GM19397 (cell line): ENCODE measurements around the gene GPSM1.

Experiments
- ATAC-seq: cut with Tn5 transposase; IDR thresholded peaks from one replicate; pipeline ENCODE4 v1.9.1; 2021; ENCODE audit warnings: mild to moderate bottlenecking, moderate library complexity; ENCODE audit not compliant: unreplicated experiment

GPSM1 gene

DNA sequence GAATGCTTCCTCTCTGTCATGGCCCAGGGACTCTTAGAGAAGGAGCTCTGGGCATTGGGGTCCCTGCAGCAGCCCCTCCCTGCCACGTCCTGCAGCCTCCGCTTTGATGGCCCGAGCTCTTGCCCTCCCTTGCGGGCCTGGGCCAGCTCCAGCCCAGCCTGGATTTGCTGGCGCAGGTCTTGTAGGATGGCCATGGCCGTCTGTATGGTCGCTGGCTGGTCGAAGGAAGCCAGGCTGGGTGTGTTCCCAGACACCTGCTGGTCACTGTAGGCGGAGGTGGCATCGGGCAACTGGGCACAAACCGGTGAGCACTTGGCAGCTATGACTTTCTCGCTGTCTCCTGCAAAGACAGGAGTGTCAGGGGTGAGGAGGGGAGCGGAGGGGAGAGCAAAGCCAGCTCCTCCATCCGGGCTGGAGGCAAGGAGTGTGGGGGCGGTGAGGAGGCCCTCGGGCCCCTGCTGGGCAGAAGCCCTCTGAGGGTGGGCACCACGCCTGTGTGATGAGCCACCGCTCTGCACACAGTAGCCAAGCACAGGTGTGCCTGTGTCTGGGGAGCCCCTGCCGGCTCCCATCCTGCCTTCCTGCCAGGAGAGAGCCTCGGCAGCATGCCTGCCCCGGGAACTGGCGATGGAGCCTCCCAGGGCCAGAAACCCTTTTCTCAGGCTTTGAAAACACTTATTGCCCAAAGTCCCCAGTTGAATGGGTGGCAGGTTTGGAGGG, 35.9 kb upstream of the GPSM1 start:
- ATAC-seq, result no peak

GRCh38 chr9:136292026-136292538, 35.3 kb upstream of the GPSM1 start:
- no peak for ATAC-seq

GRCh38 chr9:136292591-136293448, 34.5 kb upstream of the GPSM1 start:
- no peak for ATAC-seq

GRCh38 chr9:136293476-136294077, 33.8 kb upstream of the GPSM1 start:
- ATAC-seq, result no peak

DNA sequence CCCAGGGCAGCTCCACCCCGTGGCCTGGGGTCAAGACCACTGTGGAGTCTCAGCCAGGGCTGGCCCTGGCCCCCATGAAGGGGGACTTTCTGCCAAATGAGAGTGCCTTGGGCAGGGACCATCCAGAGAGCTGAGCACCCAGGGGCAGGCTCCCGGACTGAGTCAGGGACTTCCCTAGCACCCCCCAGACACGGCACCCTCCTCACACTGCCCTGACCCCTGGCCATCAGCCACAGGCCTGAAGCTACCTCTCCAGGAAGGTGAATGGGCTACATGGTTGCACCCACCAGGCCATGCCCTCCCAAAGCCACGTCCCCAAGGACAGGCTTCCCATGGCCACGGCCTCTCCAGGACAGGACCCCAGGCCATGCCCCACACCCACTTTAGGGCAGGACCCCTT, 32.9 kb upstream of the GPSM1 start:
- ATAC-seq, result no peak

DNA sequence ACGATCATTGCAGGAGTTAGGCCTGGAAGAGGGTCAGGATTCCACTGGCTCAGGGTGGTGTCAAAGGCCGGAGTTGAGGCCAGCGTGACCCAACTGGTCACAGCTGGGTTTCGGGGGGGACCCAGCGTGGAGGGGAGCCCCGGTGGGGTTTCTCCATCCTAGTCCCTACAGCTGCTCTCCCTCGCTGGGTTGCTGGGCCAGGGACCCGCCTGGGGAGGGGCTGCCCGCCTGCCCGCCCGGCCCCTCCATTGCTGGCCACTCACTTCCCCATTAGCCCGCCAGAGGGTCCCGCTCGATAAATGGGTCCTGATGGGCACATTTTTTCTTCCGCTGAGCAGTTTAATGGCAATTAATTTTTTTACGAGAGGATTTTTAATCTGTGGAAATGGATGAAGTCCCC, 32.3 kb upstream of the GPSM1 start:
- no peak for ATAC-seq

DNA sequence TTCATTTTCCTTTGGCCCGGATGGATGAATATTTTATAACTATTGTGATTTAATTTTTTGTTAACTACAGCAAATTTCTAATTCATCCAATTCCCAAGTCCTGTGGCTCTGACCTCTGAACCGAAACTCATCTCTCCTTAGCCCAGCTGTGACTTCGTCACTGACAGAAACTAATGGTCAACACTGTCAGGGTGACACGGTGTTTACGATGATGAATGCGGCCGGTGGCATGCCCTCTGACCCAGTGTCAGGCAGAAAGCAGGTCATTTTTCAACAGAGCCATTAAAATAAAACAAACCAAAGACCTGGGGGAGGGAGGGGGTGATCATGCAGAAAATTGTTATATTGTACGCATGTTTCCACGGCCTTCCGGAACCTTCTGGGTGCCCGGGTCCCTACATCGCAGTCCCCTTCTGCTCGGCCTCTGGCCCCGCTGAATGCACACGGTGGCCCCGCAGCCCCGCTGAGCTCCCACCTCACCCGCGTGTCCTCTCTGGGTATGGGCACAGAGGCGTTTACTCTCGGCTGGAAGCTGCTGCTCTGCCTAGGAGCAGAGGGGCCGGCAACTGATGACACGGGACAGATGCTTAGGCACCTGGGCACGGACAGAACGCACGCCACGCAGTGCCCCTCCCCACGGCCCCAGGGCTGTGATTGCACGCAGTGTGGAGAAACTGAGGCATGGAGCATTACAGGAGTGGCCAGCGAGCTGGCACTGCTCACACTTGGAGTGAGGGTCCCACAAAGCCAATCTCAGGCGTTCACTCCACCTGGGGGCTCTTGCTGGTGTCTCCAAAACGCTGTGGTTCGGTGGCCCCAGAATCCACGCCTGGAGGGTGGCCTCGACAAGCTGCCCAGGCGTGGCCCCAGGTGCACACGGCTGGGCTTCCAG, 31.6 kb upstream of the GPSM1 start:
- no peak for ATAC-seq

DNA sequence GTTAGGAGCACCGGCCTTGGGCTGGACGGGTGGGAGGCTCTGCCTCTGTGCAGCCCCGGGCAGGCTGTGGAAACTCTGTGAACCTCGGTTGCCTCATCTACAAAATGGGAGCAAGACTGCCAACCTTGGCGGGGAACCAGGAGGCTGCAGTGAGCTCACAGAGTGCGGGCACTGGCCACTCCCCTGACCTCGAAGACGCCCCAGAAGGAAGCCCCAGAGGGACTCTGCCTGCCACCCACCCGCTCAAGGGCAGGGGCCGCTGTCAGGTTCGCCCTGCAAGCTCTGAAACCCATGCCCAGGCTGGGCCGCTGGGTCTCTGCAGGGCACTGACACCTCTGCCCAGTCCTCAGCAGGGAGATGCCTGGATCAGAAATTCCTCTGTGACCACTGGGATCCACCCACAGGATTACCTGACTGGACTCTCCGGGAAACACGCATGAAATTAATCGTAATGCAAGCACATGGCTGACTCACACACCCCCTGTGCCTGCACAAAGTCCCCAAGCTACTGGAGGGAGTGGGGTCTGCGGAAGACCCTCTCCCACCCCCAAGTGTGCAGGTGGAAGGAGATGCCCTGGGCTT, 30.8 kb upstream of the GPSM1 start:
- no peak for ATAC-seq

GRCh38 chr9:136297016-136297691, 30.2 kb upstream of the GPSM1 start:
- ATAC-seq, result no peak

DNA sequence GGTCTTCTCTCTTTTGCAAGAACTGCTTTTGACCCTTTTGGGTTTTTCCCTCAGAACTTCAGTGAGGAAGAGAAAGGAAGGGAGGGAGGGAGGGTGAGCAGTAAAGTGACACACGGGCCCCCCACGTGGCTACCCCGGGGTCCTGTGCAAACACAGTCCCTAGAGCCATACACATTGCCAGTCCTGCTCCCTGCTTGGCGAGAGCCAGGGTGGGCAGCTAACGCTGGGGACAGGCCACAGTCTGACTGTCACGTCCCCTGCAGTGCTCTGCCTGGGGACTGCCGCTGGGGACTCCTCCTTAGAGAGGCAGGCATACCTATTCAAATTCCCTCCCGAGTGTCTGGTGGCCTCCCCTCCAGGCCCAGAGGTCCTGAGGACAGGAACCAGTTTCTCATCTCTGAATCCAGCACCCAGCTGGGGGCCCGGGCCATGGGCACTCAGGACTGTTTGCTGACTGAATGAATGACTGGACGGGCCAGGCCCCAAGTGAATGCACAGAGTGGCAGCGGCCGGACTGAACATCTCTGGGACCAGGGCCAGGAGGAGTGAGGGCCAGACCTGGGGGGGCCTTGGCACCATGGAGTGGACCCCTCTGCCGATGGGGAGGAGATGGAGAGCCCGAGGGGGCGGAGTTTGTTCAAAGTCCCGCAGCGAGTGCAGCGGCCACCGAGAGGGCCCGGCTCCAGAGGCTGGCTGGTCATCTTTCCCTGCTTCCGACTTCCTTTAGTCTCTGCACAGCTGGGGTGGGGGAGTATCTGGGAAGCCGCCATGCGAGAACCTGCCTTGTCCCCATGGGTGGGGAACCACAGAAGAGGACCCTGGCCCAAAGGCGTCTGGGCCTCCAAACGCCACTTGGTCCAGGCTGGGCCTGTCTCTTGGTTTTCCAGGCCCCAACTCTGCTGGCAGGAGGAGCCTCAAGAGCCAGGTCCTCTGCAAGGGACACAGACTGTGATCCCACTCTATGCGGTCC, 29.3 kb upstream of the GPSM1 start:
- ATAC-seq, result no peak

GRCh38 chr9:136299116-136299515, 28.2 kb upstream of the GPSM1 start:
- ATAC-seq, result no peak

DNA sequence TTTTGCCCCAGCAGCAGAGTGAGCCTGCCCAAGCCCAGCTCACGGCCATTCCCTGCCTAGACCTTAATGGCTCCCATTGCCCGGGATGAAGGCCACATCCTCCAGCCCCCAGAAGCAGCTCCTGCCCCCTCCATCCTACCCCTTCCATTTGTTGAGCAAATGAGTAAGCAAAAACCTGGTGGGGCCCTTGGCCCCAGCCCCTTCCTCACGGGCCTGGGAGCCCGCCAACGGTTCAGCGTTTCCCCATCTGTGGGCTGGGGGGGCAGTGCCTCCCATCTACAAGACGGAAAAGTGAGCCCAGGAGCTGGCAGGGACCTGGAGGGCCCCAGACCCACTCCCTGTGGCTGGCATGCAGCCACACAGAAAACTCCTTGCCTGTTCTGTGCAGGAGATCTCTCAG, 27.8 kb upstream of the GPSM1 start:
- ATAC-seq, result no peak

GRCh38 chr9:136300016-136300545, 27.3 kb upstream of the GPSM1 start:
- ATAC-seq, result no peak

GRCh38 chr9:136300866-136301265, 26.5 kb upstream of the GPSM1 start:
- ATAC-seq, result no peak

DNA sequence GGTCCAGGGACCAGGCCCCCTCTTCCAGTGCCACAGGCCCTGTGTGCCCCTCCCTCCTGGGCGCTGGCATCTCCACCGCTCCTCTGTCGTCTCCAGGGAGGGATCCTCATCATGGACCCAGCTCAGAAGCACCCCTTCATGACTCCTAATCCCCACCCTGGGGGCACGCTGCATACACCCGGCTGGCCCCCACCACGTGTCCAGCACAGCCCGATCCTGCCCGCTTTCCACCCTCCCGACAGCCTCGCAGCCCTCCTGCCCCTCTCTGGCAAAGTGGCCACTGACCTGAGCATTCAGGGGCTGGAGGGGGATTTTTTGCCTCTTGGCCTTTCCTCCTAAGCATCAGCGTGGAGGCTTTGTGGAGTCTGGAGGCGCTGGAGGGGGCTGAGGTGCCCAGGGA, 24.8 kb upstream of the GPSM1 start:
- no peak for ATAC-seq

GRCh38 chr9:136303066-136303824, 24.1 kb upstream of the GPSM1 start:
- no peak for ATAC-seq

DNA sequence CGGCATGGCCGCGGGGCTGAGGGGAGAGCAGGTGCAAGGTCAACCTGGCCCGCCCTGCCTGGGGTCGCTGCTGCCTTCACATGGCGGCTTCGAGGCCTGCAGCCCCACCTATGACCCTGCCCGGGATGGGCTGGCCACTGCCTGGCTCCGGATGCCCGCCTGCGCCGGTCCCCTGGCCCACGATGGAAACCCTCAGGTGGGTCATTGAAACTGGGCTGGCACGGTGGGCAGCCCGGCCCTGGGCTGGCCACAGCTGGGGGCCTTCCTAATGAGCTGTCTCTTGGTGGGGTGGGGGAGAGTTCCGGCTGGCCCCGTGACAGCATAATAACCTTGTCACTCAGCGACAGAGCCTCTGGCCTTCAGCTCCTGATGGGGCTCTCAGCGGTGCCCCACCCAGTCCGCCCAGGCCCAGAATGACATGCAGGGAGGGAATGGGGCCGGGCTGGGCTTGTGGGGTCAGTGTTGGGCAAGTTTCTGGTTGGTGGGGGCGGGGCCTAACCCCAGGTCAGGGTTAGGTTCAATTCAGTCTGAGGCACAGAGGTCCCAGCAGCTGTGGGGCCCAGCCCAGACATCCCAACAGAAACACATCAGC, 23.4 kb upstream of the GPSM1 start, which contains the start of gene CCDC187:
TSS of gene CCDC187 (minus strand) at position 270 of the 592 bp plus-strand sequence. CDS start at position 6, 264 bp downstream.
- ATAC-seq, result no peak
